ENCODE results near the gene CER1.
"Not testable (repeated sequence)": the region's sequence is repeated elsewhere in the genome, so short reads cannot be mapped to it uniquely, and the experiment has no call there.

Gene CER1

DNA sequence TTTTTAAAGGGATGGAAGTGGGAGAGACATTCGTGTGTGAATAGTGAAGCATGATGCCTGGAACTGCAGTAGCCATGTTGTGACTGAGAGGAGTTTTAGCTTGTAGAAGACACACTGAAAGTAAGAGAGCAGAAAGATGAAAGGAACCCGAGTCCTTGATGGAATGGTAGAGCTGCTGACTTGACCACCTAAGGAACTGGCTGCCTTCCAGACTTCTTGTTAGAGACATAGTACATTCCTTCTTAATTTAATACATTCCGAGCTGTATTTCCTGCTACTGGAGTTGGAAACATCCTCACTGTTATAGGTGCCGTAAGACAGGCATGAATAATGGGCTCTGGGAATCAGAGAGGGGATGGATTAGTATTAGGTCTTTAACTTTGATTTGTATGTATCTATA, 7.4 kb downstream of the CER1 start:
- no peak for DNase-seq (ENCODE audit: low read depth, low spot score)

GRCh38 chr9:14713187-14713767, 9.3 kb downstream of the CER1 start:
- DNase-seq (ENCODE audit: low read depth, low spot score) = no peak

- no peak for DNase-seq (ENCODE audit: low read depth, low spot score)
Observed at GRCh38 chr9:14710804-14711203, 11.7 kb downstream of the CER1 start.

DNA sequence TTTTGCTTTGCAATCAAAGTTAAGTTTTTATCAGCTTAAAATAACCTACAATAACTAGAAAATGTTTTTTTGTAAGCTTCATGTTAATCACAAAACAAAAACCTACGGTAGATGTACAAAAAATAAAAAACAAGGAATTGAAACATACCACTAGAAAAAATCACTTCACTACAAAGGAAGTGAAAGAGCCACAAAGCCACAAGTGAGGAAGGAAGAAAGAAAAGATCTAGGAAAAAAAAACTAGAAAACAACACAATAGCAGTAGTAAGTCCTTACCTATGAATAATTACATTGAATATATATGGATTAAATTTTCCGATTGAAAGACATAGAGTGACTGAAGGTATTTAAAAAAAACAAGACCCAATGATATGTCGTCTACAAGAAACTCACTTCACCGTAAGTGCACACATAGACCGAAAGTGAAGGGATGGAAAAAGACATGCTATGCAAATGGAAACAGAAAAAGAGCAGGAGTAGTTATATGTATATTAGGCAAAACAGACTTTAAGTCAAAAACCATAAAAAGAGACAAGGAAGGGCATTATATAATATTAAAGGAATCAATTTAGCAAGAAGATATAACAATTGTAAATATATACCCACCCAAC, 15.9 kb downstream of the CER1 start:
- no peak for DNase-seq (ENCODE audit: low read depth, low spot score)

GRCh38 chr9:14705079-14705478, 17.5 kb downstream of the CER1 start:
- DNase-seq (ENCODE audit: low read depth, low spot score) = no peak

GRCh38 chr9:14704281-14704680, 18.3 kb downstream of the CER1 start:
- no peak for DNase-seq (ENCODE audit: low read depth, low spot score)

- DNase-seq (ENCODE audit: low read depth, low spot score) = no peak
Observed at GRCh38 chr9:14702200-14702720, 20.3 kb downstream of the CER1 start.

DNA sequence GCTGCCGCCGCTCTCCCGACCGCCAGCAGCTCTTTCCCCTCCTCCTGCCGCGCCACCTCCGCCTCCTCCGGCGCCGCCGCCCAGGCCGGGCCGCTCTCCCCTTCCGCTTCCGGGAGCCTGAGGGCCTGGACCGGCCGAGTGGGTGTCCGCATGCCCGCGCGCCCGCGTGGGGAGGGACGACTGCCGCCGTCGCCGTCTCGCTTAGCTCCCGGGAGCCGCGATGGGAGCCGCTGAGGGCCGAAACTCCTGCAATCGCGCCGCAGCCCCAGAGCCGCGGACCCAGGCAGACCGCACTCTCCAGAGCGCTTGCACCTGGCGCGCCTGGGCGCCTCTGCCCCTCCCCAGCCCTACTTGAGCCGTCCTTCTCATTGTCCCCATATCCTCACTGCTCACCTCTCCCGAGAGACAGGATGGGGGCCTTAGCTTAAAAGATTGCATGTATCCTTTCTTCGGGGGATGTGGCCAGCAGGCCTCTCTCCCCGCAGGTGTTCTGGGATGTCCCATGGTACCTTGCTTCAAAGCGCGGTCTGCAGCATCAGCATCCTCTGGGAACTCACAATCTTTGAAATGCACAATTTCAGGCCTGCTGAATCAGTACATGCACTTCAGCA, 29.2 kb downstream of the CER1 start, which contains the start of gene ZDHHC21:
Gene ZDHHC21 (minus strand): TSS at position 182 of the 611 bp plus-strand sequence. CDS start 19,092 bp downstream, outside the sequence.
- DNase-seq (ENCODE audit: low read depth, low spot score) = no peak

DNA sequence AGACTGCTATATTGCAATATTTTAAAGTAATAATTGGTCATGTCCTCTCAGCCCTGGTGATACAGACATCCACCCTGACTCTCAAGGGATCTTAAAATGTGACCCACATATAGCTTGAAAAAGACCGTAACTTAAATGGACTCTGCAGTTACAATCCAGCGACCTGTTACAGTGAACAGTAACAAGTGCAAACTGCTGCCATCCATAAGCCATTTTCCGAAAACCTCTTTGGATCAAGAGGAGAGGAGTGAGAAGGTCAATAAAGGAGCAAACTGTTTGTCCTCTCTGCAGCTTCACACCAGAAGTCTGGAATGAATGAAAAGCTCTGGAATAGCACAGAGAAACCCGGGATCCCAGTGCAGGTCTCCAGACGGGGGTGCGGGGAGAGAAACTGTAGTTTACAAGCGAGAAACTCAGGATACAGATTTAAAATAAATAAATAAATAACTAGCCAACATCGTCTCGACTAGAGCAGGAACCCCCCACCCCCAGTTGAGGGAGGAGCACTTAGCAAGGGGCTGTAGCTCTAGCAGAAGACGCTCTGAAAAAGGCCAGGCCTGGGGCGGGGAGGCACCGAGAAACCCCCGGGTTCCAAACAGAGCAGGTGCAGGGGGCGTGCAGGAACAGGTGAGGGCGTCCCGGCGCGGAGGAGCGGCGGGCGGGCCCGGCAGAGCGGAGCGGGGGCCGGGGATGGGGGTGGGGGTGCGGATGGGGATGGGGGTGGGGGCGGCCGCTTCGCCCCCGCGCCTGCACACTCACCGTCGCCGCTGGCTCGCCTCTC, 29.9 kb downstream of the CER1 start:
- DNase-seq (ENCODE audit: low read depth, low spot score) = no peak

- DNase-seq (ENCODE audit: low read depth, low spot score) = no peak
Observed at GRCh38 chr9:14690948-14691730, 31.4 kb downstream of the CER1 start.

- peak; percentile 63 for DNase-seq (ENCODE audit: low read depth, low spot score)
Observed at GRCh38 chr9:14687042-14687719, 35.4 kb downstream of the CER1 start.

DNA sequence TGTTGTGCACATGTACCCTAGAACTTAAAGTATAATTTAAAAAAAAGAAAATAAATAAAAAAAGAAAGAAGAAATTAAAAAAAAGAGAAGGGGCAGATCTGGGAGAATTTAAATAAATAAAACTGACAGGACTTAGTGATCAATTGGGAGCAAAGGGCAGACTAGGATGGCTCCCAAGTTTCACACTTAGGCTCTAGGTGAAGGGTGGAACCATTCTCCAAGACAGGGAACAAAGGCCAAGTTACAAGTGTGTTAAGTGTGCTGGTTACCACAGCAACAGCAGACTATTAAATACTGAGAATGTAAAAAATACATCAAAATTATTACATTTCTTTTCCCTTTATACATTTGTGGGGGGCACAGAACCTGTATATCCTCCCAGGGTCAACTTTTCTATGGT, 36.4 kb downstream of the CER1 start:
- DNase-seq (ENCODE audit: low read depth, low spot score) = no peak

- DNase-seq (ENCODE audit: low read depth, low spot score) = not testable (repeated sequence)
Observed at GRCh38 chr9:14682616-14683015, 39.9 kb downstream of the CER1 start.

- DNase-seq (ENCODE audit: low read depth, low spot score) = no peak
Observed at GRCh38 chr9:14678776-14679175, 43.8 kb downstream of the CER1 start.

DNA sequence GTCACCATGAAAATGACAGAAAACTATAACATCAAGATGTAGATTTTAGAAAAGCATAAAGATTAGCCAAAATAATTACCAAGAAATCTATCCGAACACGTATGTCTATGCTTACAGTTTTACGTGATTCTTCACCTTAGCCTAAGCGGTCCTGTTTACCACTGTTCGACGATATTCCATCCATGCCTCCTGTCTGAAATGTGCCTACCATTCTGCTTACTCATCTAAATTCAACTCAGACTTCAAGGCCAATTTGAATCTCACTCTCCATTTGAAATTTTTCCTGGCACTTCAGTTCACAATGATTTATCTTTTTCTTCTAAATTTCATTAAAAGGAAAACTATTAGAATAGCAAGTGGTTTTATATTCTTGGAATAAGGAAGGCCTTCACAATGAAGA, 44.7 kb downstream of the CER1 start:
- DNase-seq (ENCODE audit: low read depth, low spot score) = no peak

DNA sequence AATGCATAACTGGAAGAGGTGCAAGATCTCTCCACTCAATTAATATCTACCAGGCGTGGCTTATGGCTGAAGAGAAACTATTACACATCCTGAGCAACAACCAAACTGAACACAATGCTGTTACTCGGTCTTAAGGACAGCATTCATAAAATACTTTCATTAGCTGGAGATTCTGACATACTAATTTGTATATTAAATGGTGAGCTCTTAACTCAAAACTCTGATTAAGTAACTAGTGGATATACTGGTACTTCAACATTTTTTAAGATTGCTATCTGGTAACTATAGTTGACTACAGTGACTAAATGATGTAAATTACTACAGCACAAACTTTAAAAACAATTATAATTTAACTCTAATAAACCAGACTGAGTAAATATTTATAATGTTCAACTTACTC, 45.1 kb downstream of the CER1 start:
- no peak for DNase-seq (ENCODE audit: low read depth, low spot score)

DNA sequence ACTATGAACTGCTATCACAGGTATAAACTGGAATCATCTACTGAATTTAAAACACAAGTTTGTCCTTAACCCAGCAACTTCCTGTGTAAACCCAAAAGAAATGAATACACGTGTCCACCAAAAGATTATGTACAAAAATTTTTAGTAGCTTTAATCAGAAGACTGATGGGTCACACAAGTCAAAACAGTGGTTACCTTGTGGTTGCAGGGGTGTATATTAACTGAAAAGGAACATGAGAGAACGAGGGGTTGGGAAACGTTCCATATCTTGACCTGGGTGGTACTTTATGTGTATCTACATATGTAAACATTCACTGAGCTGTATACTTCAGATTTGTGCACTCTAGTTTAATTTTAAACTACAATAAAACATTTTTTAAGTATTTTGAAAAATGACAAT, 47.9 kb downstream of the CER1 start:
- no peak for DNase-seq (ENCODE audit: low read depth, low spot score)

DNA sequence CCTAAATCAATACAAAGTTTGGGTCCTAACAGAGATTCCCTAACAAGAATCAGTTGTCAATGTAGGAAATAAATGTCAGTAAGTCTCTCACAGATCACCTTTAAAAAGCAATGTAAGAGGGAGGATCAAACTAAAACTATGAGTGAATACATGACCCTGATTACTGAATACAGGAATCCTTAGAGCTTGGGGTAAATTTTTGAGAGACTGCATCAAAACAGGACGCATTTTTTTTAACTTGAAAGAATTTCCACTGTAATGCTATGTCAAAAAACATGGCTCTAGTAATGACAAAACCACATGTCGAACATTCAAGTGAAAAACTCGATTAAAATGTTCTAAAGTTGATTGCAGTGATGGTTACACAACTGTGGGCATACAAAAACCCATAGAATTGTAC, 51.2 kb downstream of the CER1 start:
- no peak for DNase-seq (ENCODE audit: low read depth, low spot score)

GRCh38 chr9:14670718-14671117, 51.8 kb downstream of the CER1 start:
- DNase-seq (ENCODE audit: low read depth, low spot score) = no peak
